GM18858 (cell line): ENCODE data around the gene ECSIT.

Experiments
- ATAC-seq: cut with Tn5 transposase; IDR thresholded peaks from one replicate; pipeline ENCODE4 v1.9.1; 2021; ENCODE audit not compliant: unreplicated experiment

The ECSIT gene

DNA sequence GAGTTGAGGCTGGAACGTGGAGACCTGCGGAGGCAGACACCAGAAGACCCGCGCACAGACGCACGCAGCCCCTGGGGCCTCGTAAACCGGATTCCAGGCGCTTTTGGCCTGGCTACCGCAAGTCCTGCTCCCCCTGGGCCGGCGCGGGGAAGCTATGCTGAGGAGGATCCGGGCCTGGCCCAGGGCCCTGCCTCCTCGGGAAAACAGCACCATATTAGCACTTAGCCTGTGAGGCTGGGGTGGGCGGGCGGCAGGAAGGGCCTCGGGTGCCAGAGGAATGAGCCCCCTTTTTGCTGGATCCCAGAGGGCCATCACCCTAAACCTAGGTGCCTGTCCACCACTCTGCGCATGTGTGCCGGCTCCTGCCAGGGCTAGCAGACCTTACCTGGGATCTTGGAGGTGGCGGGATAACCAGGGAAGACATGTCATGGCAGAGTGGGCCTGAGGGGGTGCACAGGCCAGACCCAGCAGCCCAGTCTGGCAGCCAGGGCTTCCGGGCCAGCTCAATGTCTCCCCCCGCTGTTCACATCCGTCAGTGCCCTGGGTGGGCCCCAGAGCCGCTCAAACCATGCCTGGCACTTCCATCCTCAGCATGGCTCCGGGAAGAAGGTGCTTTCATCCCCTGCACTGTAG lies 22.8 kb upstream of the ECSIT start:
- no peak for ATAC-seq

DNA sequence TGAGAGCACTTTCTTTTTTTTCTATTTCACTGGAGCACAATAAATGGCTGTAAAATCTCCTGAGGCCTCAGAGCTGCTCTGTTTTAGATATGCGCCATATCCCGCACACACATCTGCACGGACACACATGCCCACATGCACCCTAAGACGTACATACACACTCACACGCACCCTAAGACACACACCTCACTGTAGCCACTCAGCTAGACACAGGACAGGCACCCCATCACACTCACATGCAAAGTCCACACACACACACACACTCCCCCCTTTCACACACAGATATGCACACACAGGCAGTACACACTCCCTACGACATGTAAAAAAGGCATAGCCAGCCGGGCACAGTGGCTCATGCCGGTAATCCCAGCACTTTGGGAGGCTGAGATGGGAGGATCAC lies 21.3 kb upstream of the ECSIT start:
- no peak for ATAC-seq

DNA sequence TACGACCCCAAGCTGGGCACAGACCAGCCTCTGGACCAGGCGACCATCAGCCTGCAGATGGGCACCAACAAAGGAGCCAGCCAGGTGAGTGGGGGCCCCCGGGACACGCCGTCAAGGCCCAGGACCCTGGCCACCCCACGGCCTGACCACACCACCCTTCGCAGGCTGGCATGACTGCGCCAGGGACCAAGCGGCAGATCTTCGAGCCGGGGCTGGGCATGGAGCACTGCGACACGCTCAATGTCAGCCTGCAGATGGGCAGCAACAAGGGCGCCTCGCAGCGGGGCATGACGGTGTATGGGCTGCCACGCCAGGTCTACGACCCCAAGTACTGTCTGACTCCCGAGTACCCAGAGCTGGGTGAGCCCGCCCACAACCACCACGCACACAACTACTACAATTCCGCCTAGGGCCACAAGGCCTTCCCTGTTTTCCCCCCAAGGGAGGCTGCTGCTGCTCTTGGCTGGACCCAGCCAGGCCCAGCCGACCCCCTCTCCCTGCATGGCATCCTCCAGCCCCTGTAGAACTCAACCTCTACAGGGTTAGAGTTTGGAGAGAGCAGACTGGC lies 20.5 kb upstream of the ECSIT start:
- no peak for ATAC-seq

DNA sequence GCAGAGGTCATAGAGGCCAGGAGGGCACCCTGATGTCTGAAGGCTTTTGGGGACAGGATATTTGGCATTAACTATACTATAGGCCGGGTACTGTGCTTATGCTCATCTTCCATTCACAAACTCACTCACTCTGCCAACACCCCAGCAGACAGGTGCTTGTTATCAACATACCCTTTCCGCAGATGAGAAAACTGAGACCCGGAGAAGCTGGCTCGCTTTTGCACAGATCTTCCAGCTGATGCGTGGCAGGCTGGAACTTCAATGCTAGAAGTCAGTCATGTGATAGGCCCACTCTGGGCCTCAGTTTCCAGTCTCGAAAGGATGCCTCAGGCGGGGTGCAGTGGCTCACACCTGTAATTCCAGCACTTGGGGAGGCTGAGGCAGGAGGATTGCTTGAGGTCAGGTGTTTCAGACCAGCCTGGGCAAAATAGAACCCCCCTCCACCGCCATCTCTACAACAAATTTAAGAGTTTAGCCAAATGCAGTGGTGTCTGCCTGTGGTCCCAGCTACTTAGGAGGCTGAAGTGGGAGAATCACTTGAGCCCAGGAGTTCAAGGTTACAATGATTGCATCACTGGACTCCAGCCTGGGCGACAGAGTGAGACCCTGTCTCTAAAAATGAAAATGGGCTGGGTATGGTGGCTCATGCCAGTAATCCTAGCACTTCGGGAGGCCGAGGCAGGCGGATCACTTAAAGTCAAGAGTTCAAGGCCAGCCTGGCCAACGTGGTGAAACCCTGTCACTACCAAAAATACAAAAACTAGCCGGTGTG lies 19.2 kb upstream of the ECSIT start:
- no peak for ATAC-seq

DNA sequence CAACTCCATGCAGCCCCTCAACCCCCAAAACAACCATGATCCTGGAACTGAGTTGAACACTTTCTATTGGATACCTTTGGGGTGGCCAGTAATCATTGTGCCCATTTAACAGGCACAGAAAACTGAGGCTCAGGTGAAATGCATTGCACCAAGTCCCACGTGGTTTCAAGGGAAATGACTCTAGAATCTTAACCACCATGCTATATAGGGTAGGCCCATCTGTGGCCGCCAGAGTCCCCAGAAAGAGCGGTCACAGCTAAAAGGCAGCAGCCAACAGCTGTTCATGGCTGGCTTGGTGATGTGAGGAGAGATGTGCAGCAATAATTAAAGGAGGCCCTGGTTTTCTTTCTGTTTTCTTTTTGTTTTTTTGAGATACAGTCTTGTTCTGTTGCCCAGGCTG lies 12.3 kb upstream of the ECSIT start:
- no peak for ATAC-seq

DNA sequence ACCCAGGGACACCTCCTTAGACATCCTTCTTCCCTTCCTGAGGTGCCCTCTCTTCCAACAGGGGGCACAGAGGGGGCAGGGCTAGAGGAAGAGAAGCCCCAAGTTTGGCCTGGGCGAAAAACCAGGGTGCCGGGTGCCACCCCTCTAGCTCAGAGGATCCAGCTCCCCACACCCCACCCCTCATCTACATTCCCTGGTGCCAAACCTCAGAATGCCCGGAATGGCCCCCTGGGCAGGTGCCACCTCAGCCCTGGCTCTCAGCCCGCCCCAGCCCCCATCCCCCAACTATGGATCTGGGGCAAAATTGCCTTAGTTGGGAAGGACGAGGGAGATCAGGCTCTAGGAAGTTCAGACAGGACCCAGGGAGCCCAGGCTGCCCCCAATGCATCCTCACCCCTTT lies 11.7 kb upstream of the ECSIT start:
- ATAC-seq, result no peak

DNA sequence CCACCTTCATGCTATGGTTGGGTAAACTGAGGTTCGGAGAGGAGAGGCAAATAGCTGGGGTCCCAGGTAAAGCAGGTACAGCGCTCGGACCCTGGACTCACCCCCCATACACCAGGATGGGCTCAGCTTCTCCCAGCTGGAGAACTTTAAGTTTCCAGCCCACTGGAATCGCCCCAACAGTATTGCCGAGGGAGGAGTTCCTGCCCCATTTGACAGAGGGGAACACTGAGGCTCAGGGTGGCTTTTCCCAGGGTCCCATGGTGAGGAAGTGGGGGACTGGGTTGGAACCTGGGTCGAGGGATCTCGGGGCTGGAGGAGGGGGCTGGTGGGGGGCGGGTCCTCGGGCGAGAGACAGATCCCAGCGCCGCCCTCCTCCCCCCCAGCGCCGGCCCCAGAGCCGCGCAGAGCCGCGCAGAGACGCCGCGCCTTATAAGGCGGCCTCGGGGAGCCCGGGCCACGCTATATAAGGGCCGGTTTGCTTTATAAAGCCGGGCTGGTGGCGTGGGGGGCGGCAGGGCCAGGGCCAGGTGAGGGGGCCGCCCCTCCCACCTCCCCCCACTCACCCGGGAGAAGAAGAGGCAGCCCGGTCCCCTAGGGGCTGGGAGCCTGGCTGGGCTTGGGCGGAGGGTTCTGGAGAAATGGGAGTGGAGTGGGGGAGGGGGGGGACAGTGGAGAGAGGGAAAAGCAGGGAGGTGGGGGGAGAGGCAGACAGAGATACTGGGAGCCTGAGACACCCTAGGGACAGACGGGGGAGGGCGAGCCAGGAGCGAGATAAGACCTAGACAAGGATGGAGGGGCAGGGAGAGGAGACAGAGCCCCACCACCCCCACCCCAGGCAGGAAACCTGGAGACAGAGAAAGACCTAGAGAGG lies 10.8 kb upstream of the ECSIT start:
- no peak for ATAC-seq

DNA sequence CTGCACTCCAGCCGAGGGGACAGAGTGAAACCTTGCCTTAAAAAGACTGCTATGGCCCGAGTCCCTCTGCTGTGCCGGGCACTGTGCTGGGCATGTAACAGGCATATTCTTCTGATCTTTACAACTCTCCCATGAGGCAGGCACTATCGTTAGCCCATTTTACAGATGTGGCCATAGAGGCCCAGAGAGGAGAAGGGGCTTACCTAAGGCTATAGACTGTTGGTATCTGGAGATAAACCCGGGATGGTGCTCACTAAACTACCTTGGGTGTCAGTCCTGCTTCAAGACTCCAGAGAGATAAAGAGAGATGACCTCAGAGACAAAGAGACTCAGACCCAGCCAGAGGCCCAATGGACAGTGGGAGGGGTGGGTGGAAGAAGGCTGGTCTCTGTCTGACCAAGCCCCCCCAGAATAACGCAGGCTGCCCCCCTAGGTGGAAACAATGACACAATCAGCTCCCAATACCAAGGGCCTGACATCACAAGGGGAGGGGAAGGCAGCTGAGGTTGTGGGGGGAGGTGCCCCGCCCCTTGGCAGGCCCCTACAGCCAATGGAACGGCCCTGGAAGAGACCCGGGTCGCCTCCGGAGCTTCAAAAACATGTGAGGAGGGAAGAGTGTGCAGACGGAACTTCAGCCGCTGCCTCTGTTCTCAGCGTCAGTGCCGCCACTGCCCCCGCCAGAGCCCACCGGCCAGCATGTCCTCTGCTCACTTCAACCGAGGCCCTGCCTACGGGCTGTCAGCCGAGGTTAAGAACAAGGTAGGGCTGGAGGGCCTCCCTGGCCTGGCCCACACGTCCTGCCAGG lies 9.5 kb upstream of the ECSIT start, which contains the start of gene CNN1:
Gene CNN1, plus strand, starts transcription at position 620 of the 805 bp plus-strand sequence. Its CDS starts 77 bp downstream, at position 697.
- ATAC-seq, result no peak

DNA sequence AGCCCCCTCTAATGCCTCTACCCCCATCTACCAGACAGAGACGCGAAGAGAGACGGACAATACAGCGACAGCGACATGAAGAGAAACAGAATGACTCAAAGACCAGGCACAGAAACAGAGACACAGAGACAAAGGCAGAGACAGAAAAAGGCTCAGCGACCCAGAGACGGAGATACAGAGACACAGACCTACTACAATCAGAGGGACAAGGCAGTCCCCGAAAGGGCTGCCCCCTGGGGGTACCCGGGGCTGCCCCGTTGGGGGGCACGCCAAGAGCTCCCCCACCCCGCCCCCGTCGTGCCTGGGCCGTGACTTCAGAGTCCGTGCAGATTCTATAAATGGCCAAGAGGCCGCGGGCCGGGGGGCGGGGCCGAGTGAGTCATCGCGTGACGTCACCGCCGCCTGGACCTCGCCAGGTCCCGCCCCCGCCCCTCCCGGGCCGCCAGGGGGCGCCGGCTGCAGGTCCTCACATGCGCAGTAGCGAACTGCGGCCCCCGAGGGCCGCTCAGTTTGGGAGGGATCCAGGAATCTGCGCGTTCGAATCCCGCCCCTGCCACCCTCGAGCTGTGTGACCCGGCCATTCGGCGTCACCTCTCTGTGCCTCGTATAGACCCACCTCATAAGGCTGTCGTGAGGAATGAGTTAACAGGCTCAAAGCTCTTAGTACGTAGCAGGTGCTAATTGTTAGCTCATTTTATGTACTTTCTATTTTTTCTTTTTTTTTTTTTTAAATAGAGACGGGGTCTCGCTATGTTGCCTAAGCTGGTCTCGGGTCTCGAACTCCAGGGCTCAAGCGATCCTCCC lies 7.1 kb upstream of the ECSIT start:
- ATAC-seq, result no peak

DNA sequence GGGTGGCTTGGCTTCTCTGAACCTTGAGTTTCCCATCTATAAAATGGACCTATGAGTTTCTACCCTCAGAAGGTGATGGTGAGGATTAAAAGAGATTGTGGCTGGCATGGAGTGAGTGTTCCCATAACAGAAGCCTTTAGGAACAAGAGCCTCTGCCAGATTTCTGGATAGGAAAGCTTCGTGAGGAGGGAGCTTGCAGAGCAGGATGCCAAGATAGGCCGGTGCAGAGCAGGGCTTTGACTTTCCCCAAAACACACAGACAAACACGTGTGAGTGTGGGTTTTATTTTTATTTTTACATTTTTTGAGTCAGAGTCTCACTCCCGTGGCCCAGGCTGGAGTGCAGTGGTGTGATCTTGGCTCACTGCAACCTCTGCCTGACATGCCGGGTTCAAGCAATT lies 6.0 kb upstream of the ECSIT start:
- no peak for ATAC-seq

DNA sequence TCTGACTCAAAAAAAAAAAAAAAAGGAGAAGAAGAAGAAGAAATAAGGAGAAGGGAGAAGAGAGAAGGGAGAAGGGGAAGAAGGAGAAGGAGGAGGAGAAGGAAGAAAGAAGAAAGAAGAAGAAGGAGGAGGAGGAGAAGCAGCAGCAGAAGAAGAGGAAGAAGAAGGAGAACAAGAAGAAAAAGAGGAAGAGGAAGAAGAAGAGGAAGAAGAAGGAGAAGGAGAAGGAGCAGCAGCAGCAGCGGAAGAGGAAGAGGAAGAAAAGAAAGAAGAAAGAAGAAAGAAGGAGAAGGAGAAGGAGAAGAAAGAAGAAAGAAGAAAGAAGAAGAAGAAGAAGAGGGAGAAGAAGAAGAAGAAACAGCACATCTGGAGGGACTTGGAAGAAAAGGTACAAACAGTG lies 5.6 kb upstream of the ECSIT start:
- ATAC-seq, result no peak

DNA sequence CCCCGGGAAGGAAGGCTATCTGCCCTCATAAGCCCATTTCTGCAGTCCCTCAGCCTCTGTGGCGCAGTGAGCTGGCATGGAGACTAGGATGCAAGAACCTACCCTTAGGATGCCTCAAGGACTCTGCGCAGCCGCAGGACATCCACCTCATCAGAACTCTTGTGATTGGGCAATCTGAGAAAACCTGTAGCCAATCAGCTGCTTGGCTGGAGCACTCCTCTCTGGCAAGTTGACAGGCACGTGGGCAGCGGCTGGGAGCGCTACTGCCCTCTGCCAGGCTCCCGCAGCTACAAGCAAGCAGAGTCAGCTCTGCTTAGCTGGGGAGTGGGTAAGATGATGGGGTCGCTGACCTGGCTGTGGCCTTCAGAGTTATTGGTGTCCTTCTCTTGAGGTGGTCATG lies 1.5 kb upstream of the ECSIT start:
- no peak for ATAC-seq

DNA sequence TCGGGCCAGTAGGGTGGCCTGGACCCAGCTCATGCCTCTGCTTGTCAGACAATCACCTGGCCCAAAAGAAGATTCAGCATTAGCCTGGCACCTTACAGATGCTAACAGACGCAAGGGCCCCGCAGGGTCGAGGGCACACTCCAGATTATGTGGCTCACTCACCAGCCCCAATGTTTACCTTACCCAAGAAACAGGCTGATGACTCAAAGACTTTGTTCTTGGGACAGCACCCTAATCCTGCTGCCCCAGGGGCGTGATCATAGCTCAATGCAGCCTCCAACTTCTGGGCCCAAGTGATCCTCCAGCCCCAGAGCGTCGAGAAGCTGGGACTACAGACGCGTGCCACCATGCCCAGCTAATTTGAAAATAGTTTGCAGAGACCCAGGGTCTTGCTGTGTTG lies 9.8 kb downstream of the ECSIT start:
- ATAC-seq, result no peak

DNA sequence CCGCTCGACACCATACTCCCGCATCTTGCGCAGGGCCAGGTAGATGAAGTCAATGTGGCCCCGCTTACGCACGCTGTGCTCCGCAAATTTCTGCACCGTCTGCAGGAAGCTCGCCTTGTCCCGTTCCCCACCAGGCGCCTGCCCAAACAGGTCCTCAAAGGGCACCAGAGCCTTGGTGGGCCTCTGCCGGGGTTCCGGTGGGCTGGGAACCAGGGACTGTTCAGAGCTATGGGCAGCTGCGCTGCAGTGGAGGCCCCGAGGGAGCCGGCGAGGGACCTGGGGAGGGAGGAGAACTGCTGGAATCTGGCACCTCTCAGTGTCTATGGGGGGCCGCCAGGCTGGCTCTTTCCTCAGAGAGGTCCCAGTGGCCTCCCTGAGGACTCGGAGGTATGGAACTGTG lies 15.0 kb downstream of the ECSIT start:
- no peak for ATAC-seq

DNA sequence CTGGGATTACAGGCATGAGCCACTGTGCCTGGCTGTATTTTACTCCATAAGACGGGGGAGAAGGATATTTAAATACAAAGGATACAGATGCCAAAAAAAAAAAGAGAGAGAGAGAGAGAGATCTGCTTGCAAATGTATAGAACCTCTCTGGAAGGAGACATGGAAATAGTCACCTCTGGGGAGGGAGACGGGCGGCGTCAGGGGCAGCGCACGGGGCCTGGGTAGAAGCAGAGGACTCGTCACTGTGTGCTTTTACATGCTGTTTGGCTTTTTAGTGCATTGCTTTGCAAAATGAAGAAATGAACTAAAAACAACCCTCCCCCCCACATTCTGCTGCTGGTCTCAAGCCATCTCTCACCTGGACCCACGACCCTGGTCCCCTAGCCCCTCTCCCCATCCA lies 18.5 kb downstream of the ECSIT start:
- ATAC-seq, result no peak

DNA sequence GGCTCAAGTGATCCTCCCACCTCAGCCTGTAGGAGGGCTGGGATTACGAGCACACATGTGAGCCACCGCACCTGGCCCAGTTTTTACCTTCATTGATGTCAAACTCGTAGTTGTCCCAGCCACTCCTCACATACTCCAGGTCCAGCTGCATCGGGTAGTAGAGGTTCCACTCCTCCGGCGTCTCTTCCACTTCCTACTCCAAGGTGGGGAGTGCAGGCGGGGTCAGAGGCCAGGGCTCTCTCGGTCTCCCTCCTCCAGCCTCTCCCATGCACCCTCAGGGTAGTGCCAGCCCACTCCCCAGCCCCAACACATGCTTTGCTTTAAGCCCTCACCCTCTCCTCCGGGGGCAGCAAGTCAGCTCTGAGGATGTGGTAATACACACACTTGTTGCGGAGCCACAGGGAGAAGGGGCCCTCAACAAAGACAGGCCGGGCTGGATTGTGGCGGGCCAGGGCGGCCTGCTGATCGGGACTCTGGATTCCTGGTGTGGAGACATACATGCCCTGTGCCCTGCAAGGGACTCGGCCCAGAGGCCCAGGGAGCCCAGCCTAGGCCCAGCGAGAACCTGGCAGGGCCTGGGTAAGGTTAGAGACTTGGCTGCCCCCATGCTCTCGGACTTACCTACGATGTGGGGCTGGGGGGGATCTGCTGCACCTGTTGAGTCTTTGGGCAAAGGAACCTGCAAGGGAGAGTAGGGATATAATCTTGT lies 21.4 kb downstream of the ECSIT start:
- ATAC-seq, result no peak

DNA sequence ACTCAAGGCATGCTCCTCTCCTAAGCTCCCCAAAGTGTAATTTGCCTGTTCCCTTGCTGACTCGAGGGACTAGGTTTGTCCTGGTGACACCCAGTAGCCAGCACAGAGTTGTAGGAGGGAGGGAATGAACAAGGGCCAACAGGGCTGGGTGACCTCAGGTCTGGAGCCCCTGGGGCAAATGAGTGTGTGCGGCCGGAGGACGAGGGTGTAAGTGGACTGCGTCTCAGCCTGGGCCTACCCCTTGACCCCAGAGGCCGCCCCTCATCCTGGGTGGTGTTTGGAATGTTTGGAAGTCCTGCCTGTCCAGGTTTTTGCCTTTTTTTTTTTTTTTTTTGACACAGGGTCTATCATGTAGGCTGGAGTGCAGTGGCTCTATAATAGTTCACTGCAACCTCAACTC lies 22.0 kb downstream of the ECSIT start:
- no peak for ATAC-seq

DNA sequence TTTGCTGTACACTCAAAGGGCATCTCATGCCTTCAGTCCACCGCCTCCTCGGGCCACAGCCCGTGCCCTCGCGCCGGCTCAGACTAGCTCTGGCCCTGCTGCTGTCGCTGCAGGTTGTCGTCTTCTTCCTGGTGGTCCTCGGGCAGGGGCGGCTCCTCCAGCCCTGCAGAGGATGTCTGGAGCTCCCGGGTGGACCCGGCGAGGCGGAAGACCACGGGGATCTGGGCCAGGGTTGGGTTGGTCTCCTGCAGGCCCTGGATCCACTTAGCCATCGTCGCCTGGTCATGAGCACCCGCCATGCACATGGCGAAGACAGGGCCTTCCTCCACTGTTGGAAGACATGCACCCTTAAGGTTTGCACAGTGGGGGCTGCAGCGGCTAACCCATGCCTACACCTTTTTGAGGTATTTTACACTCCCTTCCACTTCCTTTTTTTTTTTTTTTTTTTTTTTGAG lies 22.8 kb downstream of the ECSIT start:
- peak; percentile 3 for ATAC-seq

DNA sequence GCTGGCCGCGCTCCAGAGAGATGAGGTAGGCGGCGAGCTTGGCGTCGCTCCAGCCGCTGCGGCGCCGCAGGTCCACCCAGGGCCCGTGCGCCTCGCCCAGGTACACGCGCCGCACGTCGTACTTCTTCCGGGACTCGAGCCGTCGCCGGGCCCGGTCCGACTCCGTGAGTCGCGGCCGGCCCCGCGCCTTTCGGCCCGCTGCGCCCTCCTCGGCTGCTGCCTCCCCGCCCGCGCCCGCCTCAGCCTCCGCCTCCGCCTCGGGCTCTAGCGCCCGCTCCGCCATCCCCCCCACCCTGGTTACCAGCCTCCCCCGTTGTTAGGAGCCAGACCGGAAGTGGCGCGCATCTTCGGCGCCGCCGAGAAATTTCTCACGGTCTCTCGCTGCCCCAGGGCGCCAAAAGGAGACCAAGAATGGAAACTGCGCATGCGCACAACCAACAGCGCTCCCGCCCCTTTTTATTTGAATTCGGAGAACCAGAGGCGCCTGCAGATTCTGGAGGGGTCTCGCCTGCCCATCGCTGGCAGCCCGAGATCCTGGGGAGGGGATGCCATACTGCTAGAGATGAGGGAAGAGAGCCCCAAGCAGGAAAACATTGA lies 23.3 kb downstream of the ECSIT start, which contains the start of gene ZNF653:
Gene ZNF653, minus strand, starts transcription at position 336 of the 597 bp plus-strand sequence. Its CDS starts 53 bp downstream, at position 283.
- peak; percentile 15 for ATAC-seq
